Small intestine (tissue), 7 donors: ENCODE results near the gene CHI3L2. TPM values are rescaled to one million over a fixed set of nuclear protein-coding genes. Genes with fewer than 3 reads are reported as not detected.
A peak's percentile ranks its signal among the peaks of the same experiment; 100 is the strongest.

Experiments
- DNase-seq, 2 donors: peaks; one replicate each; pipeline versions ENCODE4 v3.0.0 to v3.0.0-alpha.2; 2013
- FAIRE-seq: peaks from 2 replicates; lab custom pipeline; 2012; peaks lifted over from hg19 to GRCh38; lab: Jason Lieb, UNC
- H3K27ac ChIP-seq, 3 donors: one replicate each; pipeline ENCODE4 v1.5.1; 2013; ENCODE audit warnings: low read length in 2 of 3, mild to moderate bottlenecking in 2 of 3, control low read depth in 1 of 3, inconsistent platforms in 1 of 3, low read depth in 1 of 3, moderate library complexity in 1 of 3
- H3K27me3 ChIP-seq, 3 donors: one replicate each; pipeline ENCODE4 v1.6.1; 2013; ENCODE audit warnings: low read length in 3 of 3, inconsistent platforms in 1 of 3; ENCODE audit not compliant: control insufficient read depth in 3 of 3, insufficient read depth in 3 of 3
- H3K36me3 ChIP-seq, 3 donors: one replicate each; pipeline ENCODE4 v1.6.1; 2013; ENCODE audit warnings: low read length in 3 of 3, inconsistent platforms in 1 of 3, low read depth in 1 of 3, mild to moderate bottlenecking in 1 of 3, moderate library complexity in 1 of 3; ENCODE audit not compliant: control insufficient read depth in 3 of 3, insufficient read depth in 2 of 3
- H3K4me1 ChIP-seq, 3 donors: one replicate each; pipeline ENCODE4 v1.6.1; 2013; ENCODE audit warnings: low read length in 2 of 3, inconsistent platforms in 1 of 3, low read depth in 1 of 3, mild to moderate bottlenecking in 1 of 3, moderate library complexity in 1 of 3; ENCODE audit not compliant: control insufficient read depth in 3 of 3, insufficient read depth in 2 of 3
- H3K4me3 ChIP-seq, 3 donors: one replicate each; pipeline ENCODE4 v1.5.1; 2013; ENCODE audit warnings: low read length in 3 of 3, control low read depth in 1 of 3, inconsistent platforms in 1 of 3, low read depth in 1 of 3, mild to moderate bottlenecking in 1 of 3, moderate library complexity in 1 of 3
- H3K9me3 ChIP-seq, 2 donors: one replicate each; pipeline ENCODE4 v1.6.1; 2013; ENCODE audit warnings: low read depth in 1 of 2, low read length in 1 of 2; ENCODE audit not compliant: control insufficient read depth in 2 of 2, insufficient read depth in 1 of 2
- WGBS, 3 donors: extraction: QIAGEN DNeasy Blood & Tissue Kit; methylation state at CpG; one replicate each; pipeline ENCODE4 v1.1.7; 2013; 5-methylcytosine and 5-hydroxymethylcytosine counted together
- polyA plus RNA-seq, 4 donors: library from polyadenylated mRNA; stranded (reverse) in 3 of 4; unstranded in 1 of 4; fragments of 200-250 nt in 3 of 4; fragments of 120-200 nt in 1 of 4; gene quantifications; one replicate each; pipeline versions ENCODE4 v1.2.1 to v1.2.3, GENCODE V29; 2013
- donor health status: healthy with polysubstance abuse.
- donor health status: control.
- donor health status: control.
- donor health status: Bipolar disorder and iron deficiency.
- donor health status: healthy.

CHI3L2 gene
- polyA plus RNA-seq, 4 donors, result 1.1 to 4.7 (median 1.9) TPM

GRCh38 chr1:111242805-111243523, 15.5 kb downstream of the CHI3L2 start:
- Histone ChIP-seq H3K4me3 (no peak overlapping the region), H3K4me1 (no peaks in the 10 kb centered on the region), H3K27me3 (peaks cover 0 to 4% (median 0%) of the 10 kb centered on the region in 3 donors), H3K27ac (no peak overlapping the region), H3K9me3 (no peaks in the 10 kb centered on the region), H3K36me3 (no peaks in the 10 kb centered on the region)
- FAIRE-seq, result no peak
- no peak for DNase-seq
- 36 to 61% (median 50%) methylated on average over 4 of the region's 4 CpGs for WGBS, 3 donors

- DNase-seq, result no peak
- H3K36me3 ChIP-seq, result no peaks in the 10 kb centered on the region
- peaks cover 0 to 6% (median 0%) of the 10 kb centered on the region in 3 donors for H3K27me3 ChIP-seq
- H3K27ac ChIP-seq, result no peak overlapping the region
- H3K4me1 ChIP-seq, result no peaks in the 10 kb centered on the region
- WGBS, 3 donors, result 66 to 76% (median 73%) methylated on average over 5 of the region's 5 CpGs
- H3K9me3 ChIP-seq, result no peaks in the 10 kb centered on the region
- no peak for FAIRE-seq
- H3K4me3 ChIP-seq, result no peak overlapping the region
Observed at GRCh38 chr1:111247125-111247838, 19.8 kb downstream of the CHI3L2 start.

- FAIRE-seq, result no peak
Observed at GRCh38 chr1:111249960-111250359, 22.4 kb downstream of the CHI3L2 start.

GRCh38 chr1:111251570-111251969, 24.1 kb downstream of the CHI3L2 start:
- H3K36me3 ChIP-seq, result no peaks in the 10 kb centered on the region
- no peak for FAIRE-seq
- WGBS, 3 donors, result 69 to 81% (median 75%) methylated on average over 8 of the region's 8 CpGs

More at GRCh38 chr1:111249960-111250359, 22.4 kb downstream of the CHI3L2 start:
- no peaks in the 10 kb centered on the region for H3K4me1 ChIP-seq
- H3K4me3 ChIP-seq, result no peak overlapping the region
- H3K27me3 ChIP-seq, result peaks cover 0 to 11% (median 0%) of the 10 kb centered on the region in 3 donors
- H3K9me3 ChIP-seq, result no peaks in the 10 kb centered on the region
- H3K27ac ChIP-seq, result no peak overlapping the region
- WGBS, 3 donors, result 63 to 78% (median 72%) methylated on average over 4 of the region's 4 CpGs
- DNase-seq, result no peak
- no peaks in the 10 kb centered on the region for H3K36me3 ChIP-seq

GRCh38 chr1:111252786-111253185, 25.3 kb downstream of the CHI3L2 start:
- Histone ChIP-seq H3K27ac (no peak overlapping the region), H3K9me3 (no peaks in the 10 kb centered on the region), H3K36me3 (no peaks in the 10 kb centered on the region), H3K4me3 (no peak overlapping the region), H3K27me3 (peaks cover 0 to 7% (median 0%) of the 10 kb centered on the region in 3 donors), H3K4me1 (no peaks in the 10 kb centered on the region)
- WGBS, 3 donors, result 87 to 90% (median 89%) methylated on average over 2 of the region's 2 CpGs
- DNase-seq (no peak), FAIRE-seq (no peak)

More at GRCh38 chr1:111251570-111251969, 24.1 kb downstream of the CHI3L2 start:
- Histone ChIP-seq H3K4me3 (no peak overlapping the region), H3K9me3 (no peaks in the 10 kb centered on the region), H3K27ac (no peak overlapping the region), H3K27me3 (peaks cover 0 to 7% (median 0%) of the 10 kb centered on the region in 3 donors), H3K4me1 (no peaks in the 10 kb centered on the region)
- peak in 1 of 2 donors; percentile 12 for DNase-seq

- Histone ChIP-seq H3K4me1 (no peaks in the 10 kb centered on the region), H3K36me3 (no peaks in the 10 kb centered on the region), H3K27ac (no peak overlapping the region), H3K27me3 (peaks cover 0 to 7% (median 0%) of the 10 kb centered on the region in 3 donors), H3K4me3 (no peak overlapping the region), H3K9me3 (no peaks in the 10 kb centered on the region)
- WGBS, 3 donors, result 65 to 73% (median 72%) methylated on average over 1 of the region's 1 CpG
- no peak for DNase-seq
- no peak for FAIRE-seq
Observed at GRCh38 chr1:111253876-111254275, 26.4 kb downstream of the CHI3L2 start.

- no peak overlapping the region for H3K4me3 ChIP-seq
- DNase-seq (no peak), FAIRE-seq (no peak)
- no peaks in the 10 kb centered on the region for H3K4me1 ChIP-seq
- no peaks in the 10 kb centered on the region for H3K9me3 ChIP-seq
- no peaks in the 10 kb centered on the region for H3K36me3 ChIP-seq
- 67 to 77% (median 71%) methylated on average over 8 of the region's 8 CpGs for WGBS, 3 donors
- H3K27ac ChIP-seq, result no peak overlapping the region
- peaks cover 0 to 7% (median 0%) of the 10 kb centered on the region in 3 donors for H3K27me3 ChIP-seq
Observed at GRCh38 chr1:111256988-111257658, 29.6 kb downstream of the CHI3L2 start.

- H3K4me3 ChIP-seq, result no peak overlapping the region
- no peaks in the 10 kb centered on the region for H3K36me3 ChIP-seq
- peaks cover 5 to 41% (median 21%) of the 10 kb centered on the region in 3 donors for H3K27me3 ChIP-seq
- DNase-seq, result no peak
- peaks cover 0 to 6% of the 10 kb centered on the region in 2 donors for H3K9me3 ChIP-seq
- no peaks in the 10 kb centered on the region for H3K4me1 ChIP-seq
- 70 to 90% (median 70%) methylated on average over 4 of the region's 4 CpGs for WGBS, 3 donors
- no peak for FAIRE-seq
- no peak overlapping the region for H3K27ac ChIP-seq
Observed at GRCh38 chr1:111267801-111268508, 40.4 kb downstream of the CHI3L2 start.
